K562 (cell line): ENCODE results near the gene PDLIM7. TPM values are rescaled to one million over a fixed set of nuclear protein-coding genes. Genes with fewer than 3 reads are reported as not detected.

Source experiments
- BMI1 ChIP-seq: fragments of 150-350 bp; IDR thresholded peaks from 2 replicates; pipeline ENCODE4 v1.6.1; 2014; ENCODE audit warnings: low read length
- DPF2 ChIP-seq: fragments of 450-650 bp; IDR thresholded peaks from 2 replicates; pipeline ENCODE4 v1.6.1; 2016
- SOX6 ChIP-seq: fragments of 450-650 bp; IDR thresholded peaks from 2 replicates; pipeline ENCODE4 v1.6.1; 2014; ENCODE audit warnings: mild to moderate bottlenecking
- TOE1 ChIP-seq, 2 experiments: fragments of 450-650 bp in 1 of 2; sonication (generic) in 1 of 2; formaldehyde crosslinking in 1 of 2; IDR thresholded peaks; 2 replicates each; pipeline versions ENCODE4 v1.7.1 to v1.8.0; 2016 to 2022; ENCODE audit warnings: borderline replicate concordance in 2 of 2, mild to moderate bottlenecking in 2 of 2, antibody characterized with exemption in 1 of 2, inconsistent platforms in 1 of 2, low read depth in 1 of 2, missing genetic modification reagents in 1 of 2, moderate library complexity in 1 of 2
- polyA plus RNA-seq, 8 experiments: library from polyadenylated mRNA; depleted of rRNA in 4 of 8; stranded (reverse) in 5 of 8; unstranded in 3 of 8; fragments of >200 nt; fragmentation: Nextera tagmentation in 2 of 8; fragmentation: Illumina TruSeq in 1 of 8; extraction: Ambion mirVana in 2 of 8; extraction: Trizol in 1 of 8; gene quantifications; 2 replicates each; pipeline versions ENCODE4 v1.2.1 to v1.2.3, GENCODE V29; 2011 to 2014; ENCODE audit warnings: inconsistent platforms in 1 of 8, missing spikeins in 1 of 8
- total RNA-seq, 7 experiments: library from RNA; depleted of rRNA in 6 of 7; stranded (reverse); fragments of >200 nt in 6 of 7; fragmentation: Illumina TruSeq in 2 of 7; extraction: Trizol in 2 of 7; gene quantifications; 2 replicates each; pipeline versions ENCODE4 v1.2.1 to v1.2.3, GENCODE V29; 2011 to 2021; ENCODE audit warnings: low replicate concordance in 1 of 7
- TF ChIP-seq, protein P1 (sequence below): fragments of 450-650 bp; IDR thresholded peaks from 2 replicates; pipeline ENCODE4 v1.6.1; 2016; ENCODE audit warnings: mild to moderate bottlenecking, moderate library complexity
- TF ChIP-seq, protein P2 (sequence below): fragments of 250-450 bp; sonication (Bioruptor Pico); IDR thresholded peaks from 2 replicates; pipeline ENCODE4 v1.9.0; 2021; ENCODE audit warnings: mild to moderate bottlenecking, inconsistent platforms
- TF ChIP-seq, protein P3 (sequence below): fragments of 200-800 bp; sonication (Bioruptor generic); IDR thresholded peaks from 2 replicates; pipeline ENCODE4 v1.6.1; 2017; ENCODE audit warnings: missing genetic modification characterization, missing compliant biosample characterization

Gene PDLIM7
- total and polyA plus RNA-seq, 9 of the 15 experiments (the other 6 are each of a cell fraction or from before 2014, with no cell fraction given) = 2.1 to 124 (median 32.6) TPM

DNA sequence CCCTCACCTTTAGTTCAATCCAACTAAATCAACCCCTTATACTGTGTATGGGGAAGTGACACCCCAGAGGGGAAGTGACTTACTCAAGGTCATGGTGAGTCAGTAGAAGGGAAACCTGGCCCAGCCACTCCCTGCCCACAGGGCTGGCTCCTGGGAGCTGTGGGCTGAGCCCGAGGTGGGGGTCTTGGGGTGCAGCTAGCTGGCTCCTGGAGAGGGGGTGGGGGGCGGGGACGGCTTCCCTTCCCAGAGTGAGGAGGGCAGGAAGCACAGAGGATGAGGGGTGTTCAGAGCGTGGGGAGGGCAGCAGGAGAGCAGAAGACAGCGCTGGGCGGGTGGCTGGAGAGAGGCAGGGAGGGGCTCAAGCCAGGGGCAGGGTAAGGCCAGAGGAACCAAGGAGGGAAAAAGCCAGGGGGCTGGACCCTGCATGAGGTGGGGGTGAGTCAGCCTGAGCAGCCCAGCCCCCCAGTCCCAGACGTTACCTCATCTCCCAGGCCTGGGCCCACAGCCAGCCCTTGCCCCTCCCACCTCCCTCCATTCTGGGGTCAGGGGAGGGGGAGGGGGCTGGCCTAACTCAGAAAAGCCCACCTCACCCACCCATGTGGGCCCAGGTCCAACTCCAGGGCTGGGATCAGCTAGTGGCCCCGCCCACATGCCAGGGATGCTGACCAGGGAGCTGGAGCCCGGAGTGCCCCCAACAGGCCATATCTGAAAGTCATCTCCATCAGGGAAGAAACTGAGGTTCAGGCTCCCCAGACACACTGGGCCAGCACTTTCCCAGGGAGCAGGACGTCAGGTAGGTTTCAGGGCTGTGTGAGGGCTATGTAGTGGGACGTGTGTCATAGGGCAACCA is 2.8 kb downstream of the PDLIM7 start (continued):
- TF ChIP-seq, protein P1, sequence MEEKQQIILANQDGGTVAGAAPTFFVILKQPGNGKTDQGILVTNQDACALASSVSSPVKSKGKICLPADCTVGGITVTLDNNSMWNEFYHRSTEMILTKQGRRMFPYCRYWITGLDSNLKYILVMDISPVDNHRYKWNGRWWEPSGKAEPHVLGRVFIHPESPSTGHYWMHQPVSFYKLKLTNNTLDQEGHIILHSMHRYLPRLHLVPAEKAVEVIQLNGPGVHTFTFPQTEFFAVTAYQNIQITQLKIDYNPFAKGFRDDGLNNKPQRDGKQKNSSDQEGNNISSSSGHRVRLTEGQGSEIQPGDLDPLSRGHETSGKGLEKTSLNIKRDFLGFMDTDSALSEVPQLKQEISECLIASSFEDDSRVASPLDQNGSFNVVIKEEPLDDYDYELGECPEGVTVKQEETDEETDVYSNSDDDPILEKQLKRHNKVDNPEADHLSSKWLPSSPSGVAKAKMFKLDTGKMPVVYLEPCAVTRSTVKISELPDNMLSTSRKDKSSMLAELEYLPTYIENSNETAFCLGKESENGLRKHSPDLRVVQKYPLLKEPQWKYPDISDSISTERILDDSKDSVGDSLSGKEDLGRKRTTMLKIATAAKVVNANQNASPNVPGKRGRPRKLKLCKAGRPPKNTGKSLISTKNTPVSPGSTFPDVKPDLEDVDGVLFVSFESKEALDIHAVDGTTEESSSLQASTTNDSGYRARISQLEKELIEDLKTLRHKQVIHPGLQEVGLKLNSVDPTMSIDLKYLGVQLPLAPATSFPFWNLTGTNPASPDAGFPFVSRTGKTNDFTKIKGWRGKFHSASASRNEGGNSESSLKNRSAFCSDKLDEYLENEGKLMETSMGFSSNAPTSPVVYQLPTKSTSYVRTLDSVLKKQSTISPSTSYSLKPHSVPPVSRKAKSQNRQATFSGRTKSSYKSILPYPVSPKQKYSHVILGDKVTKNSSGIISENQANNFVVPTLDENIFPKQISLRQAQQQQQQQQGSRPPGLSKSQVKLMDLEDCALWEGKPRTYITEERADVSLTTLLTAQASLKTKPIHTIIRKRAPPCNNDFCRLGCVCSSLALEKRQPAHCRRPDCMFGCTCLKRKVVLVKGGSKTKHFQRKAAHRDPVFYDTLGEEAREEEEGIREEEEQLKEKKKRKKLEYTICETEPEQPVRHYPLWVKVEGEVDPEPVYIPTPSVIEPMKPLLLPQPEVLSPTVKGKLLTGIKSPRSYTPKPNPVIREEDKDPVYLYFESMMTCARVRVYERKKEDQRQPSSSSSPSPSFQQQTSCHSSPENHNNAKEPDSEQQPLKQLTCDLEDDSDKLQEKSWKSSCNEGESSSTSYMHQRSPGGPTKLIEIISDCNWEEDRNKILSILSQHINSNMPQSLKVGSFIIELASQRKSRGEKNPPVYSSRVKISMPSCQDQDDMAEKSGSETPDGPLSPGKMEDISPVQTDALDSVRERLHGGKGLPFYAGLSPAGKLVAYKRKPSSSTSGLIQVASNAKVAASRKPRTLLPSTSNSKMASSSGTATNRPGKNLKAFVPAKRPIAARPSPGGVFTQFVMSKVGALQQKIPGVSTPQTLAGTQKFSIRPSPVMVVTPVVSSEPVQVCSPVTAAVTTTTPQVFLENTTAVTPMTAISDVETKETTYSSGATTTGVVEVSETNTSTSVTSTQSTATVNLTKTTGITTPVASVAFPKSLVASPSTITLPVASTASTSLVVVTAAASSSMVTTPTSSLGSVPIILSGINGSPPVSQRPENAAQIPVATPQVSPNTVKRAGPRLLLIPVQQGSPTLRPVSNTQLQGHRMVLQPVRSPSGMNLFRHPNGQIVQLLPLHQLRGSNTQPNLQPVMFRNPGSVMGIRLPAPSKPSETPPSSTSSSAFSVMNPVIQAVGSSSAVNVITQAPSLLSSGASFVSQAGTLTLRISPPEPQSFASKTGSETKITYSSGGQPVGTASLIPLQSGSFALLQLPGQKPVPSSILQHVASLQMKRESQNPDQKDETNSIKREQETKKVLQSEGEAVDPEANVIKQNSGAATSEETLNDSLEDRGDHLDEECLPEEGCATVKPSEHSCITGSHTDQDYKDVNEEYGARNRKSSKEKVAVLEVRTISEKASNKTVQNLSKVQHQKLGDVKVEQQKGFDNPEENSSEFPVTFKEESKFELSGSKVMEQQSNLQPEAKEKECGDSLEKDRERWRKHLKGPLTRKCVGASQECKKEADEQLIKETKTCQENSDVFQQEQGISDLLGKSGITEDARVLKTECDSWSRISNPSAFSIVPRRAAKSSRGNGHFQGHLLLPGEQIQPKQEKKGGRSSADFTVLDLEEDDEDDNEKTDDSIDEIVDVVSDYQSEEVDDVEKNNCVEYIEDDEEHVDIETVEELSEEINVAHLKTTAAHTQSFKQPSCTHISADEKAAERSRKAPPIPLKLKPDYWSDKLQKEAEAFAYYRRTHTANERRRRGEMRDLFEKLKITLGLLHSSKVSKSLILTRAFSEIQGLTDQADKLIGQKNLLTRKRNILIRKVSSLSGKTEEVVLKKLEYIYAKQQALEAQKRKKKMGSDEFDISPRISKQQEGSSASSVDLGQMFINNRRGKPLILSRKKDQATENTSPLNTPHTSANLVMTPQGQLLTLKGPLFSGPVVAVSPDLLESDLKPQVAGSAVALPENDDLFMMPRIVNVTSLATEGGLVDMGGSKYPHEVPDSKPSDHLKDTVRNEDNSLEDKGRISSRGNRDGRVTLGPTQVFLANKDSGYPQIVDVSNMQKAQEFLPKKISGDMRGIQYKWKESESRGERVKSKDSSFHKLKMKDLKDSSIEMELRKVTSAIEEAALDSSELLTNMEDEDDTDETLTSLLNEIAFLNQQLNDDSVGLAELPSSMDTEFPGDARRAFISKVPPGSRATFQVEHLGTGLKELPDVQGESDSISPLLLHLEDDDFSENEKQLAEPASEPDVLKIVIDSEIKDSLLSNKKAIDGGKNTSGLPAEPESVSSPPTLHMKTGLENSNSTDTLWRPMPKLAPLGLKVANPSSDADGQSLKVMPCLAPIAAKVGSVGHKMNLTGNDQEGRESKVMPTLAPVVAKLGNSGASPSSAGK = no peak
- TF ChIP-seq, protein P2, sequence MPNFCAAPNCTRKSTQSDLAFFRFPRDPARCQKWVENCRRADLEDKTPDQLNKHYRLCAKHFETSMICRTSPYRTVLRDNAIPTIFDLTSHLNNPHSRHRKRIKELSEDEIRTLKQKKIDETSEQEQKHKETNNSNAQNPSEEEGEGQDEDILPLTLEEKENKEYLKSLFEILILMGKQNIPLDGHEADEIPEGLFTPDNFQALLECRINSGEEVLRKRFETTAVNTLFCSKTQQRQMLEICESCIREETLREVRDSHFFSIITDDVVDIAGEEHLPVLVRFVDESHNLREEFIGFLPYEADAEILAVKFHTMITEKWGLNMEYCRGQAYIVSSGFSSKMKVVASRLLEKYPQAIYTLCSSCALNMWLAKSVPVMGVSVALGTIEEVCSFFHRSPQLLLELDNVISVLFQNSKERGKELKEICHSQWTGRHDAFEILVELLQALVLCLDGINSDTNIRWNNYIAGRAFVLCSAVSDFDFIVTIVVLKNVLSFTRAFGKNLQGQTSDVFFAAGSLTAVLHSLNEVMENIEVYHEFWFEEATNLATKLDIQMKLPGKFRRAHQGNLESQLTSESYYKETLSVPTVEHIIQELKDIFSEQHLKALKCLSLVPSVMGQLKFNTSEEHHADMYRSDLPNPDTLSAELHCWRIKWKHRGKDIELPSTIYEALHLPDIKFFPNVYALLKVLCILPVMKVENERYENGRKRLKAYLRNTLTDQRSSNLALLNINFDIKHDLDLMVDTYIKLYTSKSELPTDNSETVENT (CRISPR knock-in tag) = no peak
- TF ChIP-seq SOX6 (no peak), BMI1 (no peak), DPF2 (peak; percentile 79), TOE1 (IDR thresholded peaks at IDR 0.05; ENCODE audit: borderline replicate concordance) (no peak), TOE1 (CRISPR knock-in tag; IDR thresholded peaks at IDR 0.05; ENCODE audit: borderline replicate concordance, low read depth) (no peak)
- TF ChIP-seq, protein P3, sequence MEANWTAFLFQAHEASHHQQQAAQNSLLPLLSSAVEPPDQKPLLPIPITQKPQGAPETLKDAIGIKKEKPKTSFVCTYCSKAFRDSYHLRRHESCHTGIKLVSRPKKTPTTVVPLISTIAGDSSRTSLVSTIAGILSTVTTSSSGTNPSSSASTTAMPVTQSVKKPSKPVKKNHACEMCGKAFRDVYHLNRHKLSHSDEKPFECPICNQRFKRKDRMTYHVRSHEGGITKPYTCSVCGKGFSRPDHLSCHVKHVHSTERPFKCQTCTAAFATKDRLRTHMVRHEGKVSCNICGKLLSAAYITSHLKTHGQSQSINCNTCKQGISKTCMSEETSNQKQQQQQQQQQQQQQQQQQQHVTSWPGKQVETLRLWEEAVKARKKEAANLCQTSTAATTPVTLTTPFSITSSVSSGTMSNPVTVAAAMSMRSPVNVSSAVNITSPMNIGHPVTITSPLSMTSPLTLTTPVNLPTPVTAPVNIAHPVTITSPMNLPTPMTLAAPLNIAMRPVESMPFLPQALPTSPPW (CRISPR knock-in tag) = peak; percentile 67
